Kidney epithelial cell (primary cell): Measurements from ENCODE around the gene TCFL5. TPM values are rescaled to one million over a fixed set of nuclear protein-coding genes. Genes with fewer than 3 reads are reported as not detected.

ENCODE experiments used
- DNase-seq: peaks from one replicate; pipeline ENCODE4 v3.0.0-alpha.2; 2010; ENCODE audit warnings: low read depth
- H3K27me3 ChIP-seq: 2 replicates; pipeline ENCODE4 v1.6.0; 2011; ENCODE audit warnings: low read length; ENCODE audit not compliant: control insufficient read depth, insufficient read depth
- H3K36me3 ChIP-seq: 2 replicates; pipeline ENCODE4 v1.5.1; 2011; ENCODE audit warnings: low read length; ENCODE audit not compliant: control insufficient read depth, insufficient read depth
- H3K4me3 ChIP-seq: 2 replicates; pipeline ENCODE4 v1.5.1; 2011; ENCODE audit warnings: low read depth, mild to moderate bottlenecking, control low read depth, low read length
- CTCF ChIP-seq: IDR thresholded peaks from 2 replicates; pipeline ENCODE4 v1.5.1; 2011; ENCODE audit warnings: mild to moderate bottlenecking, moderate library complexity, low read length, control low read depth, inconsistent platforms; ENCODE audit not compliant: insufficient read depth, poor library complexity, severe bottlenecking
- total RNA-seq: library from RNA; depleted of rRNA; stranded (reverse); fragments of >200 nt; gene quantifications from 2 replicates; pipeline ENCODE4 v1.2.3, GENCODE V29; 2015

The TCFL5 gene
- total RNA-seq, 1 donor from 2014 or later = 5.4 TPM

DNA sequence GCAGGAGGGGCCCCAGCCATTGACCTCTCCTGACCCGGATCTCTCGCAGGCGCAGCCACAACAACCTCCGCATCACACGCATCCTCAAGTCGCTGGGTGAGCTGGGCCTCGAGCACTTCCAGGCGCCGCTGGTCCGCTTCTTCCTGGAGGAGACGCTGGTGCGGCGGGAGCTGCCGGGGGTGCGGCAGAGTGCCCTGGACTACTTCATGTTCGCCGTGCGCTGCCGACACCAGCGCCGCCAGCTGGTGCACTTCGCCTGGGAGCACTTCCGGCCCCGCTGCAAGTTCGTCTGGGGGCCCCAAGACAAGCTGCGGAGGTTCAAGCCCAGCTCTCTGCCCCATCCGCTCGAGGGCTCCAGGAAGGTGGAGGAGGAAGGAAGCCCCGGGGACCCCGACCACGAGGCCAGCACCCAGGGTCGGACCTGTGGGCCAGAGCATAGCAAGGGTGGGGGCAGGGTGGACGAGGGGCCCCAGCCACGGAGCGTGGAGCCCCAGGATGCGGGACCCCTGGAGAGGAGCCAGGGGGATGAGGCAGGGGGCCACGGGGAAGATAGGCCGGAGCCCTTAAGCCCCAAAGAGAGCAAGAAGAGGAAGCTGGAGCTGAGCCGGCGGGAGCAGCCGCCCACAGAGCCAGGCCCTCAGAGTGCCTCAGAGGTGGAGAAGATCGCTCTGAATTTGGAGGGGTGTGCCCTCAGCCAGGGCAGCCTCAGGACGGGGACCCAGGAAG is 49.3 kb downstream of the TCFL5 start:
- Histone ChIP-seq H3K4me3 (no peak overlapping the region), H3K36me3 (peaks cover 4% of the 10 kb centered on the region), H3K27me3 (peaks cover 25% of the 10 kb centered on the region)
- no peak for TF ChIP-seq CTCF
- DNase-seq = no peak

DNA sequence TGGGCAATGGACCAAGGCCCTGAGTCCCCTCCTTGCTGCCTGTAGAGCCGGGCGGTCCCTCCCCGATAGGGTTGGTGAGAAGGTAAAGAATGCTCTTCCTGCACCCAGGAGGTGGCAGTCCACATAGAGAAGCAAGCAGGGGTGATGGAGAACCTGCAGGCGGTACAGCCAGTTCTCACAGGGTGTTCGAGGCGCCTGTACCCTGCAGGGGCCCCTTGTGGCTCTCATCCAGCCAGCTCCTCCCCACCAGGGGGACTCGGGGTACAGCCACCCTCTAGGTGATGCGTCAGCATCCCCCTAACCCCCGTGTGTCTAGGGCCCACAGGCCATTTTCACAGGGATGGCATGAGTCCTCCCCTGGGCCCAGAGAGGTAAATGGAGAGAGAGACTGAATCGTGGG is 49.9 kb downstream of the TCFL5 start:
- Histone ChIP-seq H3K4me3 (no peak overlapping the region), H3K27me3 (peaks cover 21% of the 10 kb centered on the region), H3K36me3 (peaks cover 4% of the 10 kb centered on the region)
- no peak for DNase-seq
- TF ChIP-seq CTCF = no peak

DNA sequence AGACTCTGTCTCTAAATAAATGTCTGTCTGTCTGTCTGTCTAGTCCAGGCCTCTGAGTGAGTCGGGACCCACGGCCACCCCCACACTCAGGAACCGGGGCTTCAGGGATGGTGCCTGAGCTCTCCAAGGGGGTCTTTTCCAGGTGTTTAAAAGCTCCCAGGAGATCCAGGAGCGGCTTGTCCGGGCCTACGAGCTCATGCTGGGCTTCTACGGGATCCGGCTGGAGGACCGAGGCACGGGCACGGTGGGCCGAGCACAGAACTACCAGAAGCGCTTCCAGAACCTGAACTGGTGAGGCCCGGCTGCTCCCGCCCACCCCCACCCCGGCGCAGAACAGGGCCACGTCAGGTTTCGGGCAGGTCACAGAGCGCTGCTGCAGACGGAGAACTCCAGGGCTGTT is 50.3 kb downstream of the TCFL5 start:
- H3K36me3 ChIP-seq = peaks cover 4% of the 10 kb centered on the region
- peaks cover 17% of the 10 kb centered on the region for H3K27me3 ChIP-seq
- no peak for TF ChIP-seq CTCF
- H3K4me3 ChIP-seq = no peak overlapping the region
- no peak for DNase-seq

DNA sequence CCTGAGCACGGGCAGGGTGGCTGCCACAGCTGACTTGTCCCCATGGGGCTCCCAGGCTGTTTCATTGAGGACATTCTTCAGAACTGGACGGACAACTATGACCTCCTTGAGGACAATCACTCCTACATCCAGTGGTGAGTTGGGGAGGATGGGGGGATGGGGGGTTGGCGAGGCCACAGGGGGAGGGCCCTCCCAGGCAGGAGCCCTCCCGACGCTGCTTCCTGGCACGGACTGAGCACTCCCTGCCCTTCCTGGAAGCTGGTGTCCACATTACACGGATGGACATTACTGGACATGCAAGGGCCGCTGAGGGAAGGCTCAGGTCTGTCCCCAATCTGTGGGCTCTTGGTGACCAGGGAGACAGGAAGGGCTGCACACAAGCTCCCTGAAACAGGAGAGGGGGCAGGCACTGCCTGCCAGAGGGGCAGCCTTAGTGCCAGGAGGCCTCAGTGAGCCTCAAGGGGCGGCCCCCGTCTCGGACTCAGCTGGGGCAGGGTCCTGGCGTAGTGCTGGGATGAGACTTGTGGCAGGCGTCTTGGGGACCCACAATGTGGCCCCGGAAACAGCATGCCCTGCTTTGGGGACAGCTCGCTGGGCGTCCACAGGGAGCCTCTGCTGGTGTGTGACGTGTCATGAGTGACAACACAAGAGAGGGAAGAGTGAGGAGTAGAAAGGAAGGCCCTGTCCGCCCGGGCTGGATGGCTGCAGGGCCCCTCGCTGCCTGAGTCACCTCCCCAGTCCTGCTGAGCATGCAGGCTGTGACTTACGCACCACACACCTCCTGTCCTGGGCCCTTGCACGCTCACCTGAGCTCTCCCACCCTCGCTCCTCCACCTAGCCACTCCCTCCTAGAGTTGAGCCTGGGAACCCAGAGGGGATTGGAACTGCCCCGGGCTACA is 51.8 kb downstream of the TCFL5 start:
- no peak for TF ChIP-seq CTCF
- H3K4me3 ChIP-seq = no peak overlapping the region
- DNase-seq = no peak
- peaks cover 2% of the 10 kb centered on the region for H3K27me3 ChIP-seq
- peaks cover 4% of the 10 kb centered on the region for H3K36me3 ChIP-seq

- no peaks in the 10 kb centered on the region for H3K27me3 ChIP-seq
- peak; percentile 94 for TF ChIP-seq CTCF
- no peak overlapping the region for H3K4me3 ChIP-seq
- DNase-seq = no peak
- H3K36me3 ChIP-seq = peaks cover 4% of the 10 kb centered on the region
Measured at GRCh38 chr20:62808211-62808865, 53.3 kb downstream of the TCFL5 start.
